Hepatocyte (in vitro differentiated cells): ENCODE results near the gene TSPAN16.

Experiments
- CTCF ChIP-seq: fragments of 200-600 bp; sonication (generic); IDR thresholded peaks from 2 replicates; pipeline ENCODE4 v1.5.1; 2016; ENCODE audit warnings: antibody characterized with exemption, mild to moderate bottlenecking; ENCODE audit not compliant: poor library complexity
- EZH2 ChIP-seq: fragments of 200-600 bp; sonication (generic); IDR thresholded peaks from 2 replicates; pipeline ENCODE4 v1.6.1; 2016; ENCODE audit warnings: antibody characterized with exemption, mild to moderate bottlenecking, borderline replicate concordance
- EZH2phosphoT487 ChIP-seq: fragments of 200-600 bp; sonication (generic); IDR thresholded peaks from one replicate; pipeline ENCODE4 v1.6.1; 2018; ENCODE audit warnings: antibody characterized with exemption, mild to moderate bottlenecking, low read depth, moderate library complexity; ENCODE audit not compliant: unreplicated experiment, severe bottlenecking

GRCh38 chr19:11265177-11265784 is 30.7 kb upstream of the TSPAN16 start:
- TF ChIP-seq EZH2phosphoT487, result no peak
- no peak for TF ChIP-seq CTCF
- TF ChIP-seq EZH2, result no peak
